Activated CD4-positive, alpha-beta T cell treated with anti-CD3 and anti-CD28 coated beads, Interleukin-2, amount 50 U/mL, for 1 hour (primary cell): ENCODE measurements around the gene DEFB108B.
"Not testable (repeated sequence)": the region's sequence is repeated elsewhere in the genome, so short reads cannot be mapped to it uniquely, and the experiment has no call there.

ENCODE experiments used
- DNase-seq: peaks from one replicate; pipeline ENCODE4 v3.0.0-alpha.2; 2020

The DEFB108B gene

GRCh38 chr11:71821539-71821938, 11.5 kb upstream of the DEFB108B start:
- not testable (repeated sequence) for DNase-seq

GRCh38 chr11:71829247-71829646, 3.8 kb upstream of the DEFB108B start:
- DNase-seq = not testable (repeated sequence)

GRCh38 chr11:71829686-71830085, 3.3 kb upstream of the DEFB108B start:
- not testable (repeated sequence) for DNase-seq

- DNase-seq = not testable (repeated sequence)
Measured at GRCh38 chr11:71842720-71843119, 9.7 kb downstream of the DEFB108B start.

- not testable (repeated sequence) for DNase-seq
Measured at GRCh38 chr11:71843355-71843754, 10.4 kb downstream of the DEFB108B start.

- DNase-seq = no peak
Measured at GRCh38 chr11:71843858-71844257, 10.9 kb downstream of the DEFB108B start.

GRCh38 chr11:71853895-71854294, 20.9 kb downstream of the DEFB108B start:
- not testable (repeated sequence) for DNase-seq

- DNase-seq = not testable (repeated sequence)
Measured at GRCh38 chr11:71855880-71856279, 22.9 kb downstream of the DEFB108B start.

- not testable (repeated sequence) for DNase-seq
Measured at GRCh38 chr11:71860835-71861234, 27.8 kb downstream of the DEFB108B start.

GRCh38 chr11:71863978-71864627, 31.1 kb downstream of the DEFB108B start:
- DNase-seq = not testable (repeated sequence)

GRCh38 chr11:71867209-71867608, 34.2 kb downstream of the DEFB108B start:
- not testable (repeated sequence) for DNase-seq

- not testable (repeated sequence) for DNase-seq
Measured at GRCh38 chr11:71869931-71870330, 36.9 kb downstream of the DEFB108B start.

- not testable (repeated sequence) for DNase-seq
Measured at GRCh38 chr11:71870661-71871060, 37.7 kb downstream of the DEFB108B start.

GRCh38 chr11:71876262-71876661, 43.3 kb downstream of the DEFB108B start:
- DNase-seq = not testable (repeated sequence)

- DNase-seq = not testable (repeated sequence)
Measured at GRCh38 chr11:71878059-71878458, 45.1 kb downstream of the DEFB108B start, which contains the start of gene DEFB131B. Gene DEFB131B (plus strand): TSS chr11:71878453. CDS start chr11:71878453, 0 bp downstream.

- not testable (repeated sequence) for DNase-seq
Measured at GRCh38 chr11:71885806-71886205, 52.8 kb downstream of the DEFB108B start.
